ENCODE measurements around the gene MORF4L1. TPM values are rescaled to one million over a fixed set of nuclear protein-coding genes. Genes with fewer than 3 reads are reported as not detected.
"Not testable (repeated sequence)": the region's sequence is repeated elsewhere in the genome, so short reads cannot be mapped to it uniquely, and the experiment has no call there.

Gene MORF4L1
- total RNA-seq, 2 donors from 2014 or later, result 94.2 to 152 TPM

- ATAC-seq (no peak), DNase-seq (no peak)
- WGBS, 2 donors, result 76 to 100% methylated on average over 1 of the region's 1 CpG
Observed at GRCh38 chr15:78836333-78836732, 36.4 kb upstream of the MORF4L1 start.

GRCh38 chr15:78837131-78837530, 35.6 kb upstream of the MORF4L1 start:
- DNase-seq (no peak), ATAC-seq (no peak)
- H3K36me3 ChIP-seq (replicated peaks in 1 of 2; ENCODE audit: insufficient read depth in 1 of 2, low read depth in 2 of 2), result no peaks in the 10 kb centered on the region
- TF ChIP-seq CTCF (IDR thresholded peaks at IDR 0.05), result no peak
- TF ChIP-seq POLR2A (IDR thresholded peaks at IDR 0.05), result no peak
- H3K27me3 ChIP-seq, result no peaks in the 10 kb centered on the region
- intact Hi-C loops (cut with DNase I), result no loop called here
- H3K27ac ChIP-seq, result no peak overlapping the region
- H3K4me3 ChIP-seq, result no peak overlapping the region
- 60 to 65% methylated on average over 2 of the region's 2 CpGs for WGBS, 2 donors
- H3K9me3 ChIP-seq, result no peaks in the 10 kb centered on the region
- no peaks in the 10 kb centered on the region for H3K4me1 ChIP-seq

More at GRCh38 chr15:78836333-78836732, 36.4 kb upstream of the MORF4L1 start:
- no peak overlapping the region for H3K27ac ChIP-seq
- no peak overlapping the region for H3K4me3 ChIP-seq
- TF ChIP-seq CTCF (IDR thresholded peaks at IDR 0.05), result no peak
- TF ChIP-seq POLR2A (IDR thresholded peaks at IDR 0.05), result no peak
- intact Hi-C loops (cut with DNase I), result no loop called here
- no peaks in the 10 kb centered on the region for H3K4me1 ChIP-seq
- no peaks in the 10 kb centered on the region for H3K36me3 ChIP-seq (replicated peaks in 1 of 2; ENCODE audit: insufficient read depth in 1 of 2, low read depth in 2 of 2)
- H3K9me3 ChIP-seq, result no peaks in the 10 kb centered on the region
- H3K27me3 ChIP-seq, result no peaks in the 10 kb centered on the region

- WGBS, 2 donors, result 85 to 90% methylated on average over 8 of the region's 8 CpGs
- no peak for ATAC-seq
- Histone ChIP-seq H3K27ac (no peak overlapping the region), H3K9me3 (no peaks in the 10 kb centered on the region), H3K27me3 (no peaks in the 10 kb centered on the region), H3K4me1 (no peaks in the 10 kb centered on the region), H3K4me3 (no peak overlapping the region), H3K36me3 (replicated peaks in 1 of 2; ENCODE audit: insufficient read depth in 1 of 2, low read depth in 2 of 2) (no peaks in the 10 kb centered on the region)
- intact Hi-C loops (cut with DNase I), result no loop called here
- no peak for DNase-seq
- no peak for TF ChIP-seq CTCF (IDR thresholded peaks at IDR 0.05)
- no peak for TF ChIP-seq POLR2A (IDR thresholded peaks at IDR 0.05)
Observed at GRCh38 chr15:78837543-78837942, 35.1 kb upstream of the MORF4L1 start.

- H3K4me3 ChIP-seq, result no peak overlapping the region
- intact Hi-C loops (cut with DNase I), result no loop called here
- H3K27ac ChIP-seq, result no peak overlapping the region
- DNase-seq, result peak in 1 of 4 donors; percentile 16
- H3K9me3 ChIP-seq, result no peaks in the 10 kb centered on the region
- TF ChIP-seq POLR2A (IDR thresholded peaks at IDR 0.05), result no peak
- WGBS, 2 donors, result 74 to 78% methylated on average over 3 of the region's 3 CpGs
- no peaks in the 10 kb centered on the region for H3K27me3 ChIP-seq
- ATAC-seq, result peak; percentile 27
- H3K36me3 ChIP-seq (replicated peaks in 1 of 2; ENCODE audit: insufficient read depth in 1 of 2, low read depth in 2 of 2), result no peaks in the 10 kb centered on the region
- H3K4me1 ChIP-seq, result no peaks in the 10 kb centered on the region
Observed at GRCh38 chr15:78838489-78838888, 34.2 kb upstream of the MORF4L1 start.

GRCh38 chr15:78839151-78839550, 33.5 kb upstream of the MORF4L1 start:
- intact Hi-C loops (cut with DNase I), result not testable (repeated sequence)

GRCh38 chr15:78840661-78841375, 31.9 kb upstream of the MORF4L1 start:
- intact Hi-C loops (cut with DNase I), result no loop called here
- H3K9me3 ChIP-seq, result no peaks in the 10 kb centered on the region
- H3K4me3 ChIP-seq, result no peak overlapping the region
- no peak for DNase-seq
- TF ChIP-seq POLR2A (IDR thresholded peaks at IDR 0.05), result no peak
- TF ChIP-seq CTCF (IDR thresholded peaks at IDR 0.05), result no peak
- no peaks in the 10 kb centered on the region for H3K36me3 ChIP-seq (replicated peaks in 1 of 2; ENCODE audit: insufficient read depth in 1 of 2, low read depth in 2 of 2)
- H3K27ac ChIP-seq, result no peak overlapping the region
- no peaks in the 10 kb centered on the region for H3K27me3 ChIP-seq
- WGBS, 2 donors, result 74 to 80% methylated on average over 6 to 7 of the region's 7 CpGs
- ATAC-seq, result no peak
- H3K4me1 ChIP-seq, result no peaks in the 10 kb centered on the region

More at GRCh38 chr15:78839151-78839550, 33.5 kb upstream of the MORF4L1 start:
- H3K9me3 ChIP-seq; H3K27ac ChIP-seq; H3K4me3 ChIP-seq; H3K27me3 ChIP-seq; H3K36me3 ChIP-seq (replicated peaks in 1 of 2; ENCODE audit: insufficient read depth in 1 of 2, low read depth in 2 of 2); H3K4me1 ChIP-seq; ATAC-seq; DNase-seq: not testable (repeated sequence)
- WGBS, 2 donors, result 87 to 88% methylated on average over 6 of the region's 6 CpGs

All from body of pancreas (tissue), 4 donors.